GM23338 (cell line): ENCODE measurements around the gene C6orf89. TPM values are rescaled to one million over a fixed set of nuclear protein-coding genes. Genes with fewer than 3 reads are reported as not detected.

Experiments used
- ATAC-seq: fragments of 200-7000 bp; cut with Tn5 transposase; 3 replicates; pipeline ENCODE4 v1.9.1; 2020
- DNase-seq: peaks from one replicate; pipeline ENCODE4 v3.0.0-alpha.2; 2015; ENCODE audit warnings: low spot score
- H2AFZ ChIP-seq: fragments of 200-600 bp; sonication (generic); 2 replicates; pipeline ENCODE4 v1.8.0; 2016; ENCODE audit warnings: antibody characterized with exemption, mild to moderate bottlenecking, moderate library complexity
- H3F3A ChIP-seq: fragments of 200-600 bp; sonication (generic); replicated peaks from 2 replicates; pipeline ENCODE4 v1.8.0; 2017; ENCODE audit warnings: antibody characterized with exemption, mixed run types, low read depth
- H3K27ac ChIP-seq: fragments of 200-600 bp; sonication (generic); 2 replicates; pipeline ENCODE4 v1.6.1; 2016; ENCODE audit warnings: low read depth
- H3K27me3 ChIP-seq: fragments of 200-600 bp; sonication (generic); 2 replicates; pipeline ENCODE4 v1.8.0; 2016; ENCODE audit warnings: mild to moderate bottlenecking, mixed run types, moderate library complexity; ENCODE audit not compliant: insufficient read depth
- H3K36me3 ChIP-seq: fragments of 200-600 bp; sonication (generic); 2 replicates; pipeline ENCODE4 v1.8.0; 2016; ENCODE audit warnings: mild to moderate bottlenecking; ENCODE audit not compliant: insufficient read depth
- H3K4me1 ChIP-seq: fragments of 200-600 bp; sonication (generic); 2 replicates; pipeline ENCODE4 v1.8.0; 2016; ENCODE audit warnings: mild to moderate bottlenecking, moderate library complexity; ENCODE audit not compliant: insufficient read depth
- H3K4me2 ChIP-seq: fragments of 200-600 bp; sonication (generic); 2 replicates; pipeline ENCODE4 v1.7.1; 2017; ENCODE audit warnings: mixed run types
- H3K4me3 ChIP-seq: fragments of 200-600 bp; sonication (generic); 2 replicates; pipeline ENCODE4 v1.6.1; 2016; ENCODE audit warnings: mixed run types
- H3K79me2 ChIP-seq: fragments of 200-600 bp; sonication (generic); replicated peaks from 2 replicates; pipeline ENCODE4 v1.8.0; 2017; ENCODE audit warnings: mild to moderate bottlenecking; ENCODE audit not compliant: insufficient read depth
- H3K9me2 ChIP-seq: fragments of 200-600 bp; sonication (generic); 2 replicates; pipeline ENCODE4 v1.8.0; 2017; ENCODE audit not compliant: insufficient read depth
- H4K20me1 ChIP-seq: fragments of 200-600 bp; sonication (generic); replicated peaks from 2 replicates; pipeline ENCODE4 v1.8.0; 2017; ENCODE audit warnings: mild to moderate bottlenecking; ENCODE audit not compliant: insufficient read depth
- H3K27ac Mint-ChIP-seq: 2 replicates; pipeline ENCODE4 v1.8.0; 2020; ENCODE audit warnings: inconsistent platforms, mild to moderate bottlenecking, moderate library complexity, mixed read lengths
- H3K27me3 Mint-ChIP-seq: 3 replicates; pipeline ENCODE4 v1.8.0; 2022; ENCODE audit warnings: low read depth, mild to moderate bottlenecking, moderate library complexity, mixed read lengths, inconsistent platforms; ENCODE audit not compliant: insufficient read depth, poor library complexity
- H3K36me3 Mint-ChIP-seq: 3 replicates; pipeline ENCODE4 v1.8.0; 2021; ENCODE audit warnings: low read depth, mild to moderate bottlenecking, inconsistent platforms, moderate library complexity, mixed read lengths
- H3K4me1 Mint-ChIP-seq: 3 replicates; pipeline ENCODE4 v1.8.0; 2020; ENCODE audit warnings: mild to moderate bottlenecking, inconsistent platforms, mixed read lengths
- H3K4me3 Mint-ChIP-seq: 3 replicates; pipeline ENCODE4 v1.8.0; 2021; ENCODE audit warnings: moderate library complexity, mild to moderate bottlenecking, inconsistent platforms, mixed read lengths
- H3K9me3 Mint-ChIP-seq: 3 replicates; pipeline ENCODE4 v1.8.0; 2020; ENCODE audit warnings: moderate library complexity, mild to moderate bottlenecking, inconsistent platforms, mixed read lengths
- CREB1 ChIP-seq: fragments of 250-450 bp; sonication (Bioruptor Pico); IDR thresholded peaks from 2 replicates; pipeline ENCODE4 v1.5.0; 2020; ENCODE audit warnings: low read depth, mild to moderate bottlenecking, moderate library complexity
- EZH2phosphoT487 ChIP-seq: fragments of 200-600 bp; sonication (generic); IDR thresholded peaks from one replicate; pipeline ENCODE4 v1.8.1; 2018; ENCODE audit warnings: antibody characterized with exemption; ENCODE audit not compliant: unreplicated experiment
- NANOG ChIP-seq: IDR thresholded peaks from 2 replicates; pipeline ENCODE4 v1.6.1; 2016; ENCODE audit warnings: antibody characterized with exemption, borderline replicate concordance
- POLR2AphosphoS5 ChIP-seq: IDR thresholded peaks from 2 replicates; pipeline ENCODE4 v1.6.1; 2016; ENCODE audit warnings: antibody characterized with exemption, low read depth
- STAT1 ChIP-seq: IDR thresholded peaks from one replicate; pipeline ENCODE4 v1.6.1; 2016; ENCODE audit warnings: antibody characterized with exemption; ENCODE audit not compliant: unreplicated experiment
- ZNF114 ChIP-seq: fragments of 250-450 bp; sonication (Bioruptor Pico); IDR thresholded peaks from 2 replicates; pipeline ENCODE4 v1.5.0; 2020; ENCODE audit warnings: mild to moderate bottlenecking, moderate library complexity
- ZNF331 ChIP-seq: fragments of 250-450 bp; sonication (Bioruptor Pico); IDR thresholded peaks from 2 replicates; pipeline ENCODE4 v1.5.0; 2020; ENCODE audit warnings: low read depth, mild to moderate bottlenecking, moderate library complexity
- polyA plus RNA-seq: library from polyadenylated mRNA; unstranded; fragments of >200 nt; fragmentation: Nextera tagmentation; extraction: Ambion mirVana; gene quantifications from 2 replicates; pipeline ENCODE4 v1.2.1, GENCODE V29; 2016
- total RNA-seq: library from RNA; depleted of rRNA; stranded (reverse); fragments of >200 nt; shearing (Covaris generic); gene quantifications from 2 replicates; pipeline ENCODE4 v1.2.3, GENCODE V29; 2014
- TF ChIP-seq, protein P1 (sequence below): IDR thresholded peaks from 2 replicates; pipeline ENCODE4 v1.6.1; 2016; ENCODE audit warnings: antibody characterized with exemption
- TF ChIP-seq, protein P2 (sequence below): fragments of 250-450 bp; sonication (Bioruptor Pico); IDR thresholded peaks from 2 replicates; pipeline ENCODE4 v1.5.0; 2020; ENCODE audit warnings: mild to moderate bottlenecking, moderate library complexity
- TF ChIP-seq, protein P3 (sequence below): IDR thresholded peaks from one replicate; pipeline ENCODE4 v1.6.1; 2018; ENCODE audit warnings: antibody characterized with exemption; ENCODE audit not compliant: unreplicated experiment

The C6orf89 gene
- total and polyA plus RNA-seq, 2 experiments from 2014 or later = 3.7 to 7.9 TPM

DNA sequence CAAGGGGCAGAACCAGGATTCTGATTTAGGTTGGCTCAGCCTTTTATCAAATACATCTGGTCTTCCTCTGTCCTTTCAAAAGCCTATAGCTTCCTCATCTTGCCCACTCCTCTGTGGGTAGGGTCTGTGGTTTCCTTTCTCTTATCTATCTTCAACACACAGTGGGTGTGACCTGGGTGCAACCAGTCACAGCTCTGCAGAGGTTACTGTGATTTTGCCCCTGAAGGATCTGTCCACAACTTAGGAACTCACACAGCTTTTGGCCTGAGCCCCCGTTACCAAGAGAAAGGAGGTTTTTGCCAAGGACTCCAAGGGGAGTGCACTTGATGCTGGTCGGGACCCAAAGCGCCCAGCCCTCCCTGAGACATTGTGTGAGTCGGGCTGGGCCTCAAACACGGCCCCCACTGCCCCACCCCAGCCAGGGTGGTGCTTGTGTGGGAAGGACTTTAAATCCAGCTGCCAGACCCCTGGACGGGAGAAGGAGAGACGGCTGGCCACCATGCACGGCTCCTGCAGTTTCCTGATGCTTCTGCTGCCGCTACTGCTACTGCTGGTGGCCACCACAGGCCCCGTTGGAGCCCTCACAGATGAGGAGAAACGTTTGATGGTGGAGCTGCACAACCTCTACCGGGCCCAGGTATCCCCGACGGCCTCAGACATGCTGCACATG is 68.6 kb downstream of the C6orf89 start, which contains the start of gene PI16:
PI16 (plus strand) TSS at position 477 of the 670 bp plus-strand sequence; CDS start at position 500, 23 bp downstream.
- H3K4me2 ChIP-seq = no peak within 1 kb of the TSS
- ATAC-seq = no peak
- H4K20me1 ChIP-seq = no peaks in the 10 kb centered on the region
- Mint-ChIP-seq H3K27me3 (peaks cover 2% of the 10 kb centered on the region), H3K4me1 (peaks cover 13% of the 10 kb centered on the region), H3K9me3 (no peaks in the 10 kb centered on the region), H3K27ac (no peak within 1 kb of the TSS), H3K36me3 (no peaks in the 10 kb centered on the region), H3K4me3 (no peak within 1 kb of the TSS)
- H3K36me3 ChIP-seq = no peaks in the 10 kb centered on the region
- no peaks in the 10 kb centered on the region for H3K79me2 ChIP-seq
- peaks cover 11% of the 10 kb centered on the region for H3K4me1 ChIP-seq
- DNase-seq = no peak
- no peaks in the 10 kb centered on the region for H3K27me3 ChIP-seq
- 0 out of 2 replicates have a peak, but pooled peaks cover 3% of the 10 kb centered on the region for H3F3A ChIP-seq
- H2AFZ ChIP-seq = no peak within 1 kb of the TSS
- TF ChIP-seq CREB1 (CRISPR knock-in tag) (no peak), EZH2phosphoT487 (no peak), NANOG (no peak), ZNF331 (CRISPR knock-in tag) (no peak), STAT1 (no peak), POLR2AphosphoS5 (no peak), ZNF114 (CRISPR knock-in tag) (no peak)
- TF ChIP-seq, protein P1, sequence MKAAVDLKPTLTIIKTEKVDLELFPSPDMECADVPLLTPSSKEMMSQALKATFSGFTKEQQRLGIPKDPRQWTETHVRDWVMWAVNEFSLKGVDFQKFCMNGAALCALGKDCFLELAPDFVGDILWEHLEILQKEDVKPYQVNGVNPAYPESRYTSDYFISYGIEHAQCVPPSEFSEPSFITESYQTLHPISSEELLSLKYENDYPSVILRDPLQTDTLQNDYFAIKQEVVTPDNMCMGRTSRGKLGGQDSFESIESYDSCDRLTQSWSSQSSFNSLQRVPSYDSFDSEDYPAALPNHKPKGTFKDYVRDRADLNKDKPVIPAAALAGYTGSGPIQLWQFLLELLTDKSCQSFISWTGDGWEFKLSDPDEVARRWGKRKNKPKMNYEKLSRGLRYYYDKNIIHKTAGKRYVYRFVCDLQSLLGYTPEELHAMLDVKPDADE = no peak
- TF ChIP-seq, protein P2, sequence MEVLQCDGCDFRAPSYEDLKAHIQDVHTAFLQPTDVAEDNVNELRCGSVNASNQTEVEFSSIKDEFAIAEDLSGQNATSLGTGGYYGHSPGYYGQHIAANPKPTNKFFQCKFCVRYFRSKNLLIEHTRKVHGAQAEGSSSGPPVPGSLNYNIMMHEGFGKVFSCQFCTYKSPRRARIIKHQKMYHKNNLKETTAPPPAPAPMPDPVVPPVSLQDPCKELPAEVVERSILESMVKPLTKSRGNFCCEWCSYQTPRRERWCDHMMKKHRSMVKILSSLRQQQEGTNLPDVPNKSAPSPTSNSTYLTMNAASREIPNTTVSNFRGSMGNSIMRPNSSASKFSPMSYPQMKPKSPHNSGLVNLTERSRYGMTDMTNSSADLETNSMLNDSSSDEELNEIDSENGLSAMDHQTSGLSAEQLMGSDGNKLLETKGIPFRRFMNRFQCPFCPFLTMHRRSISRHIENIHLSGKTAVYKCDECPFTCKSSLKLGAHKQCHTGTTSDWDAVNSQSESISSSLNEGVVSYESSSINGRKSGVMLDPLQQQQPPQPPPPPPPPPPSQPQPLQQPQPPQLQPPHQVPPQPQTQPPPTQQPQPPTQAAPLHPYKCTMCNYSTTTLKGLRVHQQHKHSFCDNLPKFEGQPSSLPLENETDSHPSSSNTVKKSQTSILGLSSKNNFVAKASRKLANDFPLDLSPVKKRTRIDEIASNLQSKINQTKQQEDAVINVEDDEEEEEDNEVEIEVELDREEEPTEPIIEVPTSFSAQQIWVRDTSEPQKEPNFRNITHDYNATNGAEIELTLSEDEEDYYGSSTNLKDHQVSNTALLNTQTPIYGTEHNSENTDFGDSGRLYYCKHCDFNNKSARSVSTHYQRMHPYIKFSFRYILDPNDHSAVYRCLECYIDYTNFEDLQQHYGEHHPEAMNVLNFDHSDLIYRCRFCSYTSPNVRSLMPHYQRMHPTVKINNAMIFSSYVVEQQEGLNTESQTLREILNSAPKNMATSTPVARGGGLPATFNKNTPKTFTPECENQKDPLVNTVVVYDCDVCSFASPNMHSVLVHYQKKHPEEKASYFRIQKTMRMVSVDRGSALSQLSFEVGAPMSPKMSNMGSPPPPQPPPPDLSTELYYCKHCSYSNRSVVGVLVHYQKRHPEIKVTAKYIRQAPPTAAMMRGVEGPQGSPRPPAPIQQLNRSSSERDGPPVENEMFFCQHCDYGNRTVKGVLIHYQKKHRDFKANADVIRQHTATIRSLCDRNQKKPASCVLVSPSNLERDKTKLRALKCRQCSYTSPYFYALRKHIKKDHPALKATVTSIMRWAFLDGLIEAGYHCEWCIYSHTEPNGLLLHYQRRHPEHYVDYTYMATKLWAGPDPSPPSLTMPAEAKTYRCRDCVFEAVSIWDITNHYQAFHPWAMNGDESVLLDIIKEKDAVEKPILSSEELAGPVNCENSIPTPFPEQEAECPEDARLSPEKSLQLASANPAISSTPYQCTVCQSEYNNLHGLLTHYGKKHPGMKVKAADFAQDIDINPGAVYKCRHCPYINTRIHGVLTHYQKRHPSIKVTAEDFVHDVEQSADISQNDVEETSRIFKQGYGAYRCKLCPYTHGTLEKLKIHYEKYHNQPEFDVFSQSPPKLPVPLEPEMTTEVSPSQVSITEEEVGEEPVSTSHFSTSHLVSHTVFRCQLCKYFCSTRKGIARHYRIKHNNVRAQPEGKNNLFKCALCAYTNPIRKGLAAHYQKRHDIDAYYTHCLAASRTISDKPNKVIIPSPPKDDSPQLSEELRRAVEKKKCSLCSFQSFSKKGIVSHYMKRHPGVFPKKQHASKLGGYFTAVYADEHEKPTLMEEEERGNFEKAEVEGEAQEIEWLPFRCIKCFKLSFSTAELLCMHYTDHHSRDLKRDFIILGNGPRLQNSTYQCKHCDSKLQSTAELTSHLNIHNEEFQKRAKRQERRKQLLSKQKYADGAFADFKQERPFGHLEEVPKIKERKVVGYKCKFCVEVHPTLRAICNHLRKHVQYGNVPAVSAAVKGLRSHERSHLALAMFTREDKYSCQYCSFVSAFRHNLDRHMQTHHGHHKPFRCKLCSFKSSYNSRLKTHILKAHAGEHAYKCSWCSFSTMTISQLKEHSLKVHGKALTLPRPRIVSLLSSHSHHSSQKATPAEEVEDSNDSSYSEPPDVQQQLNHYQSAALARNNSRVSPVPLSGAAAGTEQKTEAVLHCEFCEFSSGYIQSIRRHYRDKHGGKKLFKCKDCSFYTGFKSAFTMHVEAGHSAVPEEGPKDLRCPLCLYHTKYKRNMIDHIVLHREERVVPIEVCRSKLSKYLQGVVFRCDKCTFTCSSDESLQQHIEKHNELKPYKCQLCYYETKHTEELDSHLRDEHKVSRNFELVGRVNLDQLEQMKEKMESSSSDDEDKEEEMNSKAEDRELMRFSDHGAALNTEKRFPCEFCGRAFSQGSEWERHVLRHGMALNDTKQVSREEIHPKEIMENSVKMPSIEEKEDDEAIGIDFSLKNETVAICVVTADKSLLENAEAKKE (CRISPR knock-in tag) = no peak
- TF ChIP-seq, protein P3, sequence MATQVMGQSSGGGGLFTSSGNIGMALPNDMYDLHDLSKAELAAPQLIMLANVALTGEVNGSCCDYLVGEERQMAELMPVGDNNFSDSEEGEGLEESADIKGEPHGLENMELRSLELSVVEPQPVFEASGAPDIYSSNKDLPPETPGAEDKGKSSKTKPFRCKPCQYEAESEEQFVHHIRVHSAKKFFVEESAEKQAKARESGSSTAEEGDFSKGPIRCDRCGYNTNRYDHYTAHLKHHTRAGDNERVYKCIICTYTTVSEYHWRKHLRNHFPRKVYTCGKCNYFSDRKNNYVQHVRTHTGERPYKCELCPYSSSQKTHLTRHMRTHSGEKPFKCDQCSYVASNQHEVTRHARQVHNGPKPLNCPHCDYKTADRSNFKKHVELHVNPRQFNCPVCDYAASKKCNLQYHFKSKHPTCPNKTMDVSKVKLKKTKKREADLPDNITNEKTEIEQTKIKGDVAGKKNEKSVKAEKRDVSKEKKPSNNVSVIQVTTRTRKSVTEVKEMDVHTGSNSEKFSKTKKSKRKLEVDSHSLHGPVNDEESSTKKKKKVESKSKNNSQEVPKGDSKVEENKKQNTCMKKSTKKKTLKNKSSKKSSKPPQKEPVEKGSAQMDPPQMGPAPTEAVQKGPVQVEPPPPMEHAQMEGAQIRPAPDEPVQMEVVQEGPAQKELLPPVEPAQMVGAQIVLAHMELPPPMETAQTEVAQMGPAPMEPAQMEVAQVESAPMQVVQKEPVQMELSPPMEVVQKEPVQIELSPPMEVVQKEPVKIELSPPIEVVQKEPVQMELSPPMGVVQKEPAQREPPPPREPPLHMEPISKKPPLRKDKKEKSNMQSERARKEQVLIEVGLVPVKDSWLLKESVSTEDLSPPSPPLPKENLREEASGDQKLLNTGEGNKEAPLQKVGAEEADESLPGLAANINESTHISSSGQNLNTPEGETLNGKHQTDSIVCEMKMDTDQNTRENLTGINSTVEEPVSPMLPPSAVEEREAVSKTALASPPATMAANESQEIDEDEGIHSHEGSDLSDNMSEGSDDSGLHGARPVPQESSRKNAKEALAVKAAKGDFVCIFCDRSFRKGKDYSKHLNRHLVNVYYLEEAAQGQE = no peak
- H3K27ac ChIP-seq = no peak within 1 kb of the TSS
- H3K4me3 ChIP-seq = no peak within 1 kb of the TSS
- no peaks in the 10 kb centered on the region for H3K9me2 ChIP-seq
